ENCODE results near the gene MRGPRD.

DNA sequence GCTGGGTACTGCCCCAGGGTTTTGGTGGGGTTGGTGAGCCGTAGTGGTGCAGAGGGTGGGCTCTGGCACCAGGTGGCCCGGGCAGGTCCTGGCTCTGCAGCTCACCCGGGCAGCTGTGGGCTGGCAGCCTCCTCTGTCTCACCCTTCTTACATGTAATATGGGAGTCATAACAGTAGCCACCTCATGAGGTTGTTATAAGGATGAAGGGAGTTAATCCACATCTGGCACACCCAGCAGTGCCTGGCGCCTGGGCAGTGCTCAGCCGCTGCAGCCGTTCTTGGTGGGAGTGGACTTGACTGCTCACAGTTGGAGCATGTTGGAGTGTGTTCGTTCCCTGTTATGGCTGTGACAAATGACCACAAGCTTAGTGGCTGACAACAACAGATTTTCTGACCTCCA, 48.4 kb downstream of the MRGPRD start:
- TF ChIP-seq, protein P1, sequence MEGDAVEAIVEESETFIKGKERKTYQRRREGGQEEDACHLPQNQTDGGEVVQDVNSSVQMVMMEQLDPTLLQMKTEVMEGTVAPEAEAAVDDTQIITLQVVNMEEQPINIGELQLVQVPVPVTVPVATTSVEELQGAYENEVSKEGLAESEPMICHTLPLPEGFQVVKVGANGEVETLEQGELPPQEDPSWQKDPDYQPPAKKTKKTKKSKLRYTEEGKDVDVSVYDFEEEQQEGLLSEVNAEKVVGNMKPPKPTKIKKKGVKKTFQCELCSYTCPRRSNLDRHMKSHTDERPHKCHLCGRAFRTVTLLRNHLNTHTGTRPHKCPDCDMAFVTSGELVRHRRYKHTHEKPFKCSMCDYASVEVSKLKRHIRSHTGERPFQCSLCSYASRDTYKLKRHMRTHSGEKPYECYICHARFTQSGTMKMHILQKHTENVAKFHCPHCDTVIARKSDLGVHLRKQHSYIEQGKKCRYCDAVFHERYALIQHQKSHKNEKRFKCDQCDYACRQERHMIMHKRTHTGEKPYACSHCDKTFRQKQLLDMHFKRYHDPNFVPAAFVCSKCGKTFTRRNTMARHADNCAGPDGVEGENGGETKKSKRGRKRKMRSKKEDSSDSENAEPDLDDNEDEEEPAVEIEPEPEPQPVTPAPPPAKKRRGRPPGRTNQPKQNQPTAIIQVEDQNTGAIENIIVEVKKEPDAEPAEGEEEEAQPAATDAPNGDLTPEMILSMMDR (IDR thresholded peaks at IDR 0.05) = no peak
- TF ChIP-seq RELA (CRISPR knock-in tag; IDR thresholded peaks at IDR 0.05; ENCODE audit: borderline replicate concordance) (no peak), MAX (CRISPR knock-in tag; IDR thresholded peaks at IDR 0.05) (no peak), OVOL2 (CRISPR knock-in tag; IDR thresholded peaks at IDR 0.05; ENCODE audit: borderline replicate concordance) (no peak), ZNF232 (CRISPR knock-in tag; IDR thresholded peaks at IDR 0.05) (no peak)

Data from WTC11 (cell line).